Iris pigment epithelial cell (primary cell): ENCODE results near the gene LIMA1.
"Not testable (repeated sequence)": the region's sequence is repeated elsewhere in the genome, so short reads cannot be mapped to it uniquely, and the experiment has no call there.

Source experiments
- DNase-seq: peaks from one replicate; pipeline ENCODE4 v3.0.0-alpha.2; 2011; ENCODE audit warnings: low read depth

Gene LIMA1

GRCh38 chr12:50247665-50248064 is 35.7 kb downstream of the LIMA1 start:
- not testable (repeated sequence) for DNase-seq

GRCh38 chr12:50246873-50247612 is 36.3 kb downstream of the LIMA1 start:
- peak; percentile 92 for DNase-seq

DNA sequence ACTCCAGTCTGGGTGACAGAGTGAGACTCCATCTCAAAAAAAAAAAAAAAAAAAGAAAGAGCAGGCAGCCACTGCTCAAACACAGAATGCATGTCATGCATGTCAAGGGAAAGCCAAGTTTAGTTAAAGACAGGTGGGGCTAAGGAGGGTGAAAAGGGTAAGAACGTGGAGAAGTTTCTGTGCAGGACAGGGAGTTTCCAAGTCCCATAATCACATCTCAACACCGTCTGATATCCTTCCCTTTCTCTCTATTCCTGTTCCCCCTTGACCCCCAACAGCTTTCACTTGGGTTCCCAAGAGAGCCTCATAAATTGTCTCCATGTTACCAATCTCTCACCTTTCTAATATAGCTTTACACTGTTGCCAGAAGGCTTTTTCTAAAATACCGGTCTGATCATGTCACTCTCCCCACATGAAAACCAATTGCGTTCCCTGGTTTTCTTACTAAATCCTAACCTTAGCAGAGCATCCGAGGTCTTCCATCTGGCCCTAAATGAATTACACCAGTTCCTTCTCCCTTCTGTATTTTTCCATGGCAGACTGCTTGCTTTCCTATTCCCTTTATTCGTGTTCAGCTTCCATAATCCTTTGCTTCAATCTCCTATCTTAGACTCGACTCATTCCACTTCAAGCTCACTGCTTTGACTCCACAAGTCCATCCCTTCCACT is 37.0 kb downstream of the LIMA1 start:
- no peak for DNase-seq

- no peak for DNase-seq
These were observed 39.8 kb downstream of the LIMA1 start for GRCh38 chr12:50243507-50243906.

GRCh38 chr12:50242751-50243191 is 40.5 kb downstream of the LIMA1 start:
- DNase-seq, result peak; percentile 66

- DNase-seq, result peak; percentile 69
These were observed 42.1 kb downstream of the LIMA1 start for GRCh38 chr12:50241178-50241577.

DNA sequence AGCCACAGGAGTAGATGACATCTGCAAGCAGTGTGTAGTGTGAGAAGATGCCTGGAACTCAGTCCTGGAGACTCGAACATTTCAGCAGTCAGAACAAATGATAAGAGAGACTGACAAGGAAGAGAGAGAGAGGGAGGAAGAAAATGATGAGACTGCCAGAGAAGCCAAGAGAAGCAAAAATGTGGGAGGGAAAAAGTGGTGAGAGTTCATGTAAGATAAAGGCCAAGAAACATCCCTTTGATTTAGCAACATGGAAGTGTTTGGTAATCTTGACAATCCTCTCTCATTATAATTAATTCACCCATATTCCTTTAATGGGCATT is 42.6 kb downstream of the LIMA1 start:
- DNase-seq, result no peak

DNA sequence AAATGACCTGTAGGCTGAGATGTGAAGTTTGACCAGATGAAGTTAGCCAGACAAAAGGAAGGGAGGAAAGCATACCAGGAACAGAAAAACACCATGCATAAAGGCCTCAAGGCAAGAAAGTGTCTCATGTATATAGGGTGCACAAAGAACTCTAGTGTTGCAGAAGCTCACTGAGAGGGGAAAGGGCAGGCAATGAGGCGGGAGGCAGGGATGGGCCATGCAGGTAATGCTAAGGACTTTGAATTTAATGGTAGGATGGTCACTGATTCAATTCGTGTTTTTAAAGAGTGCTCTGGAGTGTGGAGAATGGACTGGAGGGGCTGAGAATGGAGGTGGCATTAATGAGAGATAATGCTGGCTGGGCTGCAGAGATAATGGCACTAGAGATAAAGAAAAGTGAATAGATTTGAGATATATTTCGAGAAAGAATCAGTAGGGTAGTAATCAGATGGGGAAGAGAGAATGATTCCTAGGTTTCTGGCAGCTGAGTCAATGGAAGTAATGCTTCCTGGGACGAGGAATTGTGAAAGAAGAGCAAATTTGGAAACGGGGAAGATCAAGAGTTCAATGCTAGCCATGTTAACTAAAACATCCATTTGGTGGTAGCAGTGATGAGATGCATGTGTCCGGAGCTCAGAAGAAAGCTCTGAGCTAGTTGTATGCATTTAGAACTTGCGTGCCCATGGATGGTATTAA is 43.1 kb downstream of the LIMA1 start:
- DNase-seq, result no peak

GRCh38 chr12:50239355-50239891 is 43.9 kb downstream of the LIMA1 start:
- DNase-seq, result no peak

DNA sequence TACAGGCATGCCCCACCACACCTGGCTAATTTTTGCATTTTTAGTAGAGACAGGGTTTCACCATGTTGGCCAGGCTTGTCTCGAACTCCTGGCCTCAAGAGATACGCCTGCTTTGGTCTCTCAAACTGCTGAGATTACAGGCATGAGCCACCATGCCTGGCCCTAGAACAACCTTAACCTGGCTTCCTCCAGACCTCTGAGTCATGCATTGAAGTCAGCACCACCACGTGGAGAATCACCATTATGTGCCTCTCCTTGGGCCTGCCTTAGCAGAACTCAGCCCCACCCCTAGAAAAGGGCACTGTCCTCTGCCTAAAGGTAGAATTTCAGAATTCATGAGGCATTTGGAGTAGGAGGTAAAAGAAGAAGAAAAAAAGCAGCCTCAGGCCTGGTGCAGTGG is 49.0 kb downstream of the LIMA1 start:
- peak; percentile 54 for DNase-seq

GRCh38 chr12:50232771-50233209 is 50.5 kb downstream of the LIMA1 start:
- DNase-seq, result no peak

- DNase-seq, result no peak
These were observed 51.1 kb downstream of the LIMA1 start for GRCh38 chr12:50232206-50232605.

GRCh38 chr12:50231346-50231745 is 52.0 kb downstream of the LIMA1 start:
- no peak for DNase-seq

DNA sequence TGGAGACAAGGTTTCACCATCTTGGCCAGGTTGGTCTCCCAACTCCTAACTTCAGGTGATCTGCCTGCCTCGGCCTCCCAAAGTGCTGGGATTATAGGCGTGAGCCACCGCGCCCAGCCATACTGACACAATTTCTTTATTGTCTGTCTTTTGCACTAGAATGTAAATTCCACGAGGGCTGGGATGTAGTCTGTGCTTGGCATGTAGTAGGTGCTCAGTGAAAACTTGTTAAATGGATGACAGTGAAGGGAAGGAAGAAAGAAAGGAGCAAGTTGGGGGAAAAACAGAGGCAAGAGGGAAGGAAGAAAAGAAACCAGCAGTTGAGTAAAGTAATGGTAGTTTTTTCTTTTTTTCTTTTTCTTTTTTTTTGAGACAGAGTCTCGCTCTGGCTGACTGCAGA is 53.1 kb downstream of the LIMA1 start:
- DNase-seq, result no peak

- DNase-seq, result no peak
These were observed 59.2 kb downstream of the LIMA1 start for GRCh38 chr12:50224026-50224692.

GRCh38 chr12:50222275-50222783 is 61.0 kb downstream of the LIMA1 start:
- DNase-seq, result peak; percentile 94

- peak; percentile 89 for DNase-seq
These were observed 61.9 kb downstream of the LIMA1 start for GRCh38 chr12:50221228-50222008.

DNA sequence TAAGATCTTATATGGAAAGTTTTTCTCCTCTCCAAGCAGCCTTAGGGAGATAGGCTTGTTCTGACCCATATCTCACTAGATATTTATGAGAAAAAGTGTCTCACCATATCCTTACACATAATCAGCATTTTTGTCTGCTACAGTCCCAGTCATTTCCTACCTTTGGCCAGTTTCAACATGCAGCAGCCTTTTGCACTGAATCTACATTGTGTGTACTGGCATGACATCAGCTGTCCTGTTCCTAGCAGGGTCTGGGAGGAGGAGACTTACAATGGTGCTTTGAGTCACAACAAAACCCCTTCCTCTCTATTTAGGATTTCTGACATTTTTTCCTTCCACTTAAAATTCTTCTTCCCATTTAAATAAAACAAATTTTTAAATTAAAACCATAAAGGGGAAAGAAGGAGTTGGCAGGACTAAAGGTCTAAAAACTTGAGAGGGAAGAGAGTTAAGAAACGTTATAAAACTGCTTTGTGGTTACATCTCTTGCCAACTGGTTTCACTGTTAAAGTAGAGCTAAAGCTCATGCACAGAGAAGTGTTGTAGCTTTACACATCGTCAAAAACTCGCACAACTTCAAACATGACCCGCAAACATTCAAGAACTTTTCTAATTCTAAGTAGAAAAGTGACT is 62.8 kb downstream of the LIMA1 start:
- peak; percentile 80 for DNase-seq

DNA sequence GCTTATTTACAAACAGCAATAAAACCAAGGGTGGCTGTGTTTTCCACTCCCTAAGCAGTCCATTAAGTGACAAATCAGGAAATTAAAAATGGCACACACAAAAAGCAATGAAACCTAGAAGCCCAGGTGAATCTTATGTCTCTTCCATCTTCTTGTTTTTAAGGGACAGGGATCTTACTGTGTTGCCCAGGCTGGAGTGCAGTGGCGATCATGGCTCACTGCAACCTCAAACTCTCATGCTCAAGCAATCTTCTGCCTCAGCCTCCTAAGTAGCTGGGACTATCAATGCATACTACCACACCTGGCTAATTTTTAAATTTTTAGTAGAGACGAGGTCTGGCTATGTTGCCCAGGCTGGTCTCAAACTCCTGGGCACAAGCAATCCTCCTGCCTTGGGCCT is 63.8 kb downstream of the LIMA1 start:
- no peak for DNase-seq

- DNase-seq, result not testable (repeated sequence)
These were observed 64.3 kb downstream of the LIMA1 start for GRCh38 chr12:50219001-50219400.

DNA sequence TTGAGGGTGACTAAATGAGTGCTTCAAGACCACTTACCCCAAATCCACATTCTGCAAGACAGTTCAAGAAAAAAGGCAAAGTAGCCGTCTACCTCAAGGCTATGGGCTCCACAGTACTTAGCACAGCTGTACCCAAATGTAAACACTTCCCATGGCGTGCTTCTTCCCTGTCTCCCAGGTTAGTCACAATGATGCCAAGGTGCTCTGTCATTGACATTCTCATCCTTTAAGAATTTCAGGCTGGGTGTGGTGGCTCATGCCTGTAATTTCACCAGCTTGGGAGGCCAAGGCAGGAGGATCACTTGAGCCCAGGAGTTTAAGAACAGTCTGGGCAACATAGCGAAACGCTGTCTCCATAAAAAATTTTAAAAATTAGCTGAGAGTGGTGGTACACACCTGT is 64.9 kb downstream of the LIMA1 start:
- no peak for DNase-seq
